OCI-LY3 (cell line): ENCODE data around the gene LRP10.

ENCODE experiments used
- CTCF ChIP-seq: fragments of 200-600, 300-600 bp; sonication (generic); IDR thresholded peaks from 2 replicates; pipeline ENCODE4 v1.5.1; 2014; ENCODE audit warnings: antibody characterized with exemption, low read length, low read depth
- EZH2phosphoT487 ChIP-seq: fragments of 200-600 bp; shearing (Covaris generic); IDR thresholded peaks from 2 replicates; pipeline ENCODE4 v1.6.1; 2018; ENCODE audit warnings: antibody characterized with exemption, mixed run types, low read depth

- no peak for TF ChIP-seq EZH2phosphoT487
- TF ChIP-seq CTCF, result no peak
Observed at GRCh38 chr14:22839159-22839779, 32.3 kb upstream of the LRP10 start.
